Lower lobe of right lung (tissue), 2 donors: ENCODE data around the gene PARP15. TPM values are rescaled to one million over a fixed set of nuclear protein-coding genes. Genes with fewer than 3 reads are reported as not detected.
A peak's percentile ranks its signal among the peaks of the same experiment; 100 is the strongest.
"Not testable (repeated sequence)": the region's sequence is repeated elsewhere in the genome, so short reads cannot be mapped to it uniquely, and the experiment has no call there.

ENCODE experiments used
- ATAC-seq, 2 donors: fragments of 200-7000 bp; cut with Tn5 transposase; one replicate each; pipeline ENCODE4 v1.9.1; 2020 to 2022; ENCODE audit warnings: mild to moderate bottlenecking in 2 of 2, moderate library complexity in 2 of 2
- DNase-seq: peaks from one replicate; pipeline ENCODE4 v3.0.0-alpha.2; 2020
- H3K27ac ChIP-seq: fragments of 200-600 bp; one replicate; pipeline ENCODE4 v1.8.0; 2022
- H3K27me3 ChIP-seq: fragments of 200-600 bp; one replicate; pipeline ENCODE4 v1.8.0; 2022; ENCODE audit warnings: low read depth
- H3K36me3 ChIP-seq: fragments of 200-600 bp; one replicate; pipeline ENCODE4 v1.8.0; 2022; ENCODE audit warnings: mild to moderate bottlenecking
- H3K4me1 ChIP-seq: fragments of 200-600 bp; one replicate; pipeline ENCODE4 v1.8.0; 2022
- H3K4me3 ChIP-seq: fragments of 200-600 bp; one replicate; pipeline ENCODE4 v1.8.0; 2022; ENCODE audit warnings: mild to moderate bottlenecking
- H3K9me3 ChIP-seq: fragments of 200-600 bp; one replicate; pipeline ENCODE4 v1.8.0; 2022
- CTCF ChIP-seq: fragments of 200-600 bp; IDR thresholded peaks from one replicate; pipeline ENCODE4 v1.8.0; 2022; ENCODE audit warnings: antibody characterized with exemption, mild to moderate bottlenecking
- intact Hi-C: fragments of 100-400 bp; cut with DNase I; formaldehyde crosslinking; loops from one replicate; pipeline ENCODE4 v1.11.0; 2022
- total RNA-seq: library from RNA; stranded (reverse); fragmentation: NEBNext Ultra II Directional; extraction: Animal tissue kit (Norgen Biotek cat#: 25700); gene quantifications from one replicate; pipeline ENCODE4 v1.2.1, GENCODE V29; 2021
- donor health status: DM: no; HTN: yes; CAD: no; lungs with severe emphysema.

The PARP15 gene
- total RNA-seq, 1 donor from 2014 or later, result 11.4 TPM

GRCh38 chr3:122635789-122636188 is 58.3 kb downstream of the PARP15 start:
- H3K9me3 ChIP-seq, result no peaks in the 10 kb centered on the region
- H3K4me3 ChIP-seq, result no peak overlapping the region
- no peaks in the 10 kb centered on the region for H3K36me3 ChIP-seq
- intact Hi-C loops, result no loop called here
- H3K27me3 ChIP-seq, result no peaks in the 10 kb centered on the region
- TF ChIP-seq CTCF, result no peak
- ATAC-seq, result no peak
- H3K4me1 ChIP-seq, result no peaks in the 10 kb centered on the region
- no peak overlapping the region for H3K27ac ChIP-seq
- DNase-seq, result no peak

- ATAC-seq (peak; percentile 11 to 51), DNase-seq (no peak)
- Histone ChIP-seq H3K4me3 (no peak overlapping the region), H3K27me3 (no peaks in the 10 kb centered on the region), H3K36me3 (no peaks in the 10 kb centered on the region), H3K27ac (no peak overlapping the region), H3K4me1 (no peaks in the 10 kb centered on the region), H3K9me3 (no peaks in the 10 kb centered on the region)
- no peak for TF ChIP-seq CTCF
- intact Hi-C loops, result no loop called here
Measured at GRCh38 chr3:122636697-122637096, 59.2 kb downstream of the PARP15 start.

- Histone ChIP-seq H3K4me3 (no peak overlapping the region), H3K27me3 (no peaks in the 10 kb centered on the region), H3K4me1 (no peaks in the 10 kb centered on the region), H3K9me3 (no peaks in the 10 kb centered on the region), H3K36me3 (no peaks in the 10 kb centered on the region), H3K27ac (no peak overlapping the region)
- intact Hi-C loops, result no loop called here
- ATAC-seq, result no peak
- TF ChIP-seq CTCF, result no peak
- no peak for DNase-seq
Measured at GRCh38 chr3:122640437-122640999, 63.1 kb downstream of the PARP15 start.

GRCh38 chr3:122642935-122643334 is 65.5 kb downstream of the PARP15 start:
- Histone ChIP-seq H3K4me3 (no peak overlapping the region), H3K27me3 (no peaks in the 10 kb centered on the region), H3K4me1 (no peaks in the 10 kb centered on the region), H3K27ac (no peak overlapping the region), H3K9me3 (no peaks in the 10 kb centered on the region), H3K36me3 (no peaks in the 10 kb centered on the region)
- intact Hi-C loops, result no loop called here
- ATAC-seq, result no peak
- TF ChIP-seq CTCF, result no peak
- no peak for DNase-seq

- Histone ChIP-seq H3K4me3 (no peak overlapping the region), H3K27ac (no peak overlapping the region), H3K9me3 (no peaks in the 10 kb centered on the region), H3K4me1 (no peaks in the 10 kb centered on the region), H3K36me3 (no peaks in the 10 kb centered on the region), H3K27me3 (no peaks in the 10 kb centered on the region)
- DNase-seq, result no peak
- ATAC-seq, result no peak
- no peak for TF ChIP-seq CTCF
- intact Hi-C loops, result no loop called here
Measured at GRCh38 chr3:122646146-122646988, 68.9 kb downstream of the PARP15 start.

GRCh38 chr3:122651233-122651907 is 73.9 kb downstream of the PARP15 start:
- intact Hi-C loops, DNase-seq, H3K27ac ChIP-seq, H3K4me3 ChIP-seq, H3K9me3 ChIP-seq, H3K4me1 ChIP-seq, H3K36me3 ChIP-seq, H3K27me3 ChIP-seq: not testable (repeated sequence)
- ATAC-seq, result peak; percentile 56 to 89

GRCh38 chr3:122651962-122652361 is 74.5 kb downstream of the PARP15 start:
- H3K4me1 ChIP-seq, DNase-seq, H3K27ac ChIP-seq, H3K4me3 ChIP-seq, H3K36me3 ChIP-seq, ATAC-seq, intact Hi-C loops, H3K9me3 ChIP-seq, H3K27me3 ChIP-seq: not testable (repeated sequence)

GRCh38 chr3:122658336-122658735 is 80.9 kb downstream of the PARP15 start:
- H3K4me3 ChIP-seq, H3K36me3 ChIP-seq, H3K9me3 ChIP-seq, H3K27me3 ChIP-seq, intact Hi-C loops, H3K27ac ChIP-seq, H3K4me1 ChIP-seq, ATAC-seq, DNase-seq: not testable (repeated sequence)
